ENCODE data around the gene ANGPTL2.

Gene ANGPTL2

GRCh38 chr9:127074561-127075548, 47.6 kb downstream of the ANGPTL2 start:
- no peak for DNase-seq

DNA sequence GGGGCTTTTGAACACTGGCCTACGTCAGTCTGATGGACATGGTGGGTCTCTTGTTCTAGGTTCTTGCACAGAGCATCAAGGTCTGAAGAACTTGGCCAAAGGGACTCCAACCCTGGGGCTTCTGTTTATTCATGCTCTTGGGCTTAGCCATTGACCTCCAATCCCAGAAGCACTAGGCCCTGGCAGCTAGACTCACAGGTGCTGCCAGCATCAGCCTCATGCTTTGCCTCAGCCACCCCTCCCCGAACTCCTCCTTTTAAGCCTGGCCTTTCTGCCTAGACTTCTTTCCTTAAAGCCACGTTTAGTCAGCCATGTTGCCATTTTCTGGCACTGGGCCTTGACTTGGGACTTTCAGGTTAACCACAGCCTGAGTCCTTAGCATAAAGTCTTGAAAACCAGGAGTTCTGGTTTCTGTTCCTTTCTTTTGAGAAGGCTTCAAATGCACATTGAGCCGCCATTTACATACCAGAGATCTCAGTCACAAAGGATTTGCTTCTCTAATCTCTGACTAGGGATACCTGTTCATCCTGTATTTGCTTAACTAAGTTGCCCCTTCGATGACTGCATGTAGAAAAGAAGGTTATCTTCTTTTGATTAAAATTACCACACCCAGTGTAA, 54.7 kb downstream of the ANGPTL2 start:
- DNase-seq = no peak

DNA sequence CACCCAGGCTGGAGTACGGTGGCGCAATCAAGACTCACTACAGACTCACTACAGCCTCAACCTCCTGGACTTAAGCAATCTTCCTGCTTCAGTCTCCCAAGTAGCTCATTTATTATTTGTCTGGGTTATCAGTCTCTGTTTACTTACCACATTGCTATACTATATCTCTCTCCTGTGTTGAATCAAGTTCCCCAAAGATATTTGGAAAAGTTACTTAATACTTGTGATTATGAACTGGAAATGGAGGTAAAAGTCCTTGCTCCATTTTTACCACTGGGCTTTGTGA, 55.6 kb downstream of the ANGPTL2 start:
- no peak for DNase-seq

DNA sequence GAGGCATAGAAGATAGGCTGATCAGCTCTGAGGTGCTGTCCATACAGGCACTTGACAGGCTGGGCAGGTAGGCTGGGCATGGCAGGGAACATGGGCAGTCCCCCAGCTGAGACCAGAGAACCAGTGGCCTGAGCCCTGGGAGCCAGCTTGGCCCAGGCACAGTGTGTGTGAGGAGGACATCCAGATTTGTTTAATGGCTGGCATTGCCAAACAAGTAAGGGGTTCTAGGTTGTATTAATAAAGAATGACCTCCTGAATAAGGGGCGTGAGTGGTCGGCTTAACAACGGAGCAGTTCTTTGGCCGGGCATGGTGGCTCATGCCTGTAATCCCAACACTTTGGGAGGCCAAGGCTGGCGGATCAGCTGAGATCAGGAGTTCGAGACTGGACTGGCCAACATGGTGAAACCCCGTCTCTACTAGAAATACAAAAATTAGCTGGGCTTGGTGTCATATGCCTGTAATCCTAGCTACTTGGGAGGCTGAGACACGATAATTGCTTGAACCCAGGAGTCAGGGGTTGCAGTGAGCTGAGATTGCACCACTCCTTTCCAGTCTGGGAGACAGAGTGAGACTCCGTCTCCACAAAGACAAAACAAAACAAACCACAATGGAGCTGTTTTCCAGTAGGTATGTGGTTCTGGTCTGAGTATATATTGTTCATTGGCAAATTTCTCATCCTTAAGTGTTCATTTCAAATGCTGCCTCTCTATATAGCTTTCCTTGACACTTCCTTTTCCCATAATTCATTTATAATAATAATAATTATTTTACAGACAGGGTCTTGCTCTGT, 56.2 kb downstream of the ANGPTL2 start:
- no peak for DNase-seq

GRCh38 chr9:127065592-127065991, 56.8 kb downstream of the ANGPTL2 start:
- DNase-seq = no peak

GRCh38 chr9:127064335-127064734, 58.1 kb downstream of the ANGPTL2 start:
- no peak for DNase-seq

DNA sequence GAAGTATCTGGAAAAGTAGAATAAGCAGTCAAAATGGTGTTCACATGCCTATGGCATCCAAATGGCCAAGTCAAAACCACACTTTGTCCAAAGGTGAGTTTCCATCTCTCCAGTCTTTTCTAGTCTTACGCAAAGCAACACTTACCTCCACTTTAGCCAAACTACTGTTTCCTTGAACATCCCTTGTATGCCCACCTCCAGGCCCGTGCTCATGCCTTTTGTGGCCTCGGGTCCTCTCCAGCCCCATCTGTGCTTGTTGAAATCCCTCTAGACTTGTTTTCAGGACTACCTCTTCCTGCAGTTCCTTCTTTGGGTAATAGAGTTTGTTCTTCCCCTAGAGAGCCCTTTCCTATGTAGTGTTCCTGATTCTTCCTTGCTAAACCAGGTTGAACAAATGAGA, 61.0 kb downstream of the ANGPTL2 start:
- no peak for DNase-seq

DNA sequence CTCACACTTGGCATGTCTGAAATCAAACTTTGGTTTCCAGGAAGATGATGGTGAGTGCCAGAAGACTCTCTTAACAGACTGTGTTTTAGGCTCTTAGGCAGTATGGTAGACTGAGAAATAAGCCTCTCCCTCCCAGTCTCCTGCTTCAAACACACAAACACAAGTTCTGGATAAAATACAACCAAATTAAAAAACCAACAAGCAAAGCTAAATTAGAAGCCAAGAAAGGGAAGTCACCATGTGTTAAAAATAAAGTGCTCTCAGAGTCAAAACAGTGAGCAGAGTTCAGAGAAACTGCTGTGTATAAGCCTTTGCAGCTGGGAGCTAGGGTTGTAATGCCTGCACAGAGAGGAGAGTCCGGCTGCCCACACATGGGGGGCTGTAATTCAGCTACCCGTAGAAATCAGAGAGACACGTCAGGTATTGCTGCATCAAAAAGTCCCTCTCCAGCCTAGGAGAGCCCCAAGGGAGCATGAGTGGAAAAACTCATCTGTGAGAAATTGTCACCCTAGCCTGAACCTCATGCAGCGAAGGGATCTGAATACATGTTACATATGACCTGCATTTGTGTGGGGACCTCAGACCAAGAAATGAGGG, 62.6 kb downstream of the ANGPTL2 start:
- DNase-seq = no peak

- no peak for DNase-seq
Measured at GRCh38 chr9:127059030-127059429, 63.4 kb downstream of the ANGPTL2 start.

GRCh38 chr9:127058645-127059021, 63.8 kb downstream of the ANGPTL2 start:
- no peak for DNase-seq

- DNase-seq = no peak
Measured at GRCh38 chr9:127058011-127058644, 64.3 kb downstream of the ANGPTL2 start.

DNA sequence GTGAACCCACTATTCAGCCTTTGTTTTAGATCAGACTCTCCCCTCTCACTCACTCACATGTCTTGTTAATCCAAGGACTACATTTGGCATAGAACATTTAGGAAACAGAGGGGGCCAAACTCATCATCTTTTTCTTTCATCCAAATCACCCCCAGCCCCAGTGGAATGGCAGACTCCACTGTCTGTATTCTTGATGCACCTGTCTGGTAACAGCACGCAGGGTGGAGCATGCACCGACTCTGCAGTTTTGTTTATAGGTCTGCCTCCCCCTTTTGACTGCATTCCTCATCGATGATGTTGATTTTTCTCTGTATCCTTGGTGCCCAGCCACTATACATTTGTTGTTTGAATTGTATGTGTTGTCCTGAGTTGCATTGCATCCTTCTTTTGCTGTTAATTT, 66.0 kb downstream of the ANGPTL2 start:
- DNase-seq = no peak

DNA sequence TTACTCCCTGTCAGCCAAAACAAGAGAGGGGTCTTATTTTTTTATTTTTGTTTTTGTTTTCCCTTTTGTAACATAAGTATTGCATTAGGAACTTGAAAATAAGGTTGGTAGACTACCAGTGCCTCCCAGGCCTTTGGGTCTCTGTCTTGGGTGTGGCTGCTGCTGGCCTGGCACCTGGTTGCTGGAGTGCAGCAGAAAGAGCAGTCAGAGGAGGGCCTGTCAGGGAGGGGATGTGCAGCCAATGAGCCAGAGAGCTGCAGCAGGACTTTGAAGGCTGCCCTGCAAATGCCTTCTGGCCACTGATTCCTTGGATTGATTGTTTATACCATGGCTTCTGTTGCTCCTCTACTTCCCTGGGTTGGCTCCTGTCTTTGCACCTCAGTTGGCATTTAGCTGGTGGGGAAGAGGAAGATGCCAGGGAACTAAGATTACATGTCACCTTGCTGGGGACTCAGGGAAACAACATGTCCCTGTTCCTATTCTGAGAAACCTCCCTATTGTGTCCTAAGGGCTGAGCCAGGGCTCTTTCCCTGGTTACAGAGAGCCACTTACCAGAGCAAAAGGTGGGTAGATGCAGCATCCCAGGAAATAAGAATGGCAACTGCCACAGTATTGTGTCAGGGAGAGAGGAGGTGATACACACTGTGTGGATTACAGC, 66.6 kb downstream of the ANGPTL2 start:
- no peak for DNase-seq

- no peak for DNase-seq
Measured at GRCh38 chr9:127053960-127054359, 68.5 kb downstream of the ANGPTL2 start.

- DNase-seq = no peak
Measured at GRCh38 chr9:127053057-127053821, 69.2 kb downstream of the ANGPTL2 start.

DNA sequence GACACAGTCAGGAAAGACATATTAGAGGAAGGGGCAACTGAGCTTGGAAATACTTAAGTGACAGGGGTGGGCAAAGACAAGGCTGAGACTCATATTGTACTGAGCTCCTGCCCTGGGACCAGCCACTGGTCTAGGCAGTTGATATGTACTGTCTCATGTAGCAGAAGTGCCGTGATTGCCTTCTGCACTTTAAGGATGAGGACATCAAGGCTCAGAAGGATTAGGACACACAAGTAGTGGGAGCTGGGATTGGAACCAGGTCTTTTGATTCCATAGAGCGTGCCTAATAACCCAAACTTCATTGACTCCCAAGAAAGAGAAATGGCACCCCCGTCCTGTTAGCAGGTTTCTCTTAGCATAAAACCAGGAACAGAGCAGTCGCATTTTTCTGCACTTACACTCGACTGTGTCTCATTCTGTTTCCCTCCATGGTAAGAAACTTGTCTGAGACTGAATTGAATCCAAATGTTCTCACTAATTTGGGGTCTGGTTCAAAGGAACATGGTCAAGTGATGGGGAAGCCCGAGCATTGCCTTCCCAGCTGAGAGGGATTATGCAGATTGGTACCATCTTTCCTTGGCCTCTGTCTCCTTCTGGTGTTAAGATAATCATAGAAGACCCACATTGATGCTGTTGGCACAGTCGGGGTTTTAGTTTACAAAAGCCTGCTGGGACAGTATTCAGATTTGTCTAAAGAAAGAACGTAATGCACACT, 70.4 kb downstream of the ANGPTL2 start:
- DNase-seq = no peak

- no peak for DNase-seq
Measured at GRCh38 chr9:127050591-127051001, 71.8 kb downstream of the ANGPTL2 start.

- DNase-seq = peak; percentile 3
Measured at GRCh38 chr9:127050152-127050551, 72.3 kb downstream of the ANGPTL2 start.

GRCh38 chr9:127049581-127049980, 72.9 kb downstream of the ANGPTL2 start:
- DNase-seq = no peak

- DNase-seq = no peak
Measured at GRCh38 chr9:127049044-127049443, 73.4 kb downstream of the ANGPTL2 start.

DNA sequence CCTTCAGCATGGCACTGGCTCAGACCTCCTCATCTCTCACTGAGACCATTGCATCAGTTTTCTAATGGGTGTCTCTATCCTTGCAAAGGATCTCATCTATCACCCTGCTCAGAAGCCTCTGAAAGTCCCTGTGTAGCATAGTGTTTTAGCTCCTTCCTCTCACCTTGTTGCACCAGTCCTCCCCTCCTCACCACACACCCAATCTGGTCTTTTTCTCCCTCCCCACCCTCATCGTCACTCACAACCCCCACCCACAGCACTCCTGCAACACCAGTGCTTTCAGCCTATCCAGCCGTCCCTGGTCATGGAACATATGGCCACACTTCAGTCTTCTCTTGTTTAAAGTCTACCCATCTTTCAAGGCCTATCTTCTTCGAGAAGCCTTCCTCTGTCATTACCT, 74.5 kb downstream of the ANGPTL2 start:
- no peak for DNase-seq
